ENCODE results near the gene KIF26B. TPM values are rescaled to one million over a fixed set of nuclear protein-coding genes. Genes with fewer than 3 reads are reported as not detected.
"Not testable (repeated sequence)": the region's sequence is repeated elsewhere in the genome, so short reads cannot be mapped to it uniquely, and the experiment has no call there.

KIF26B gene
- total RNA-seq, 4 donors from 2014 or later: 3.6 to 7.0 (median 5.2) TPM

DNA sequence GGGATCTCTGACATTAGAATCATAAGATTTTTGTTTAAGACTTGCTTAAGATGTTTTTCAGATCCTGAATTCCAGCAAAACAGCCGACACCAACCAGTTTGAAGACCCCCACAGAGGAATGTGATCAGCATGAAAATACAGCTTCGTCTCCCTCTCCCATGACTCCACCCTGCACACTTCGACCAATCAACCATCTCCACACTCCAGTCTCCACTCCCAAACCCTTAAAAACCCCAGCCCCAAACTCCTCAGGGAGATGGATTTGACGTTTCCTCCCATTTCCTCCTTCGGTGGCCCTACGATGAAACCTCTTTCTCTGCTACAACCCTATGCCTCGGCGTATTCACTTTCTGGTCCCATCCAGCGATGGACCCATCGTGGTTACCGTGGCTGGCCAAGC, 30.1 kb upstream of the KIF26B start:
- H3K4me1 ChIP-seq: no peaks in the 10 kb centered on the region
- H3K36me3 ChIP-seq: no peaks in the 10 kb centered on the region
- TF ChIP-seq, protein P1, sequence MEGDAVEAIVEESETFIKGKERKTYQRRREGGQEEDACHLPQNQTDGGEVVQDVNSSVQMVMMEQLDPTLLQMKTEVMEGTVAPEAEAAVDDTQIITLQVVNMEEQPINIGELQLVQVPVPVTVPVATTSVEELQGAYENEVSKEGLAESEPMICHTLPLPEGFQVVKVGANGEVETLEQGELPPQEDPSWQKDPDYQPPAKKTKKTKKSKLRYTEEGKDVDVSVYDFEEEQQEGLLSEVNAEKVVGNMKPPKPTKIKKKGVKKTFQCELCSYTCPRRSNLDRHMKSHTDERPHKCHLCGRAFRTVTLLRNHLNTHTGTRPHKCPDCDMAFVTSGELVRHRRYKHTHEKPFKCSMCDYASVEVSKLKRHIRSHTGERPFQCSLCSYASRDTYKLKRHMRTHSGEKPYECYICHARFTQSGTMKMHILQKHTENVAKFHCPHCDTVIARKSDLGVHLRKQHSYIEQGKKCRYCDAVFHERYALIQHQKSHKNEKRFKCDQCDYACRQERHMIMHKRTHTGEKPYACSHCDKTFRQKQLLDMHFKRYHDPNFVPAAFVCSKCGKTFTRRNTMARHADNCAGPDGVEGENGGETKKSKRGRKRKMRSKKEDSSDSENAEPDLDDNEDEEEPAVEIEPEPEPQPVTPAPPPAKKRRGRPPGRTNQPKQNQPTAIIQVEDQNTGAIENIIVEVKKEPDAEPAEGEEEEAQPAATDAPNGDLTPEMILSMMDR (IDR thresholded peaks at IDR 0.05): no peak
- TF ChIP-seq POLR2AphosphoS5 (IDR thresholded peaks at IDR 0.05): no peak
- no peak for TF ChIP-seq POLR2A (IDR thresholded peaks at IDR 0.05)
- no peak for TF ChIP-seq EP300 (IDR thresholded peaks at IDR 0.05)
- H3K4me3 ChIP-seq: no peak overlapping the region
- DNase-seq (ENCODE audit: low spot score in 2 of 2): no peak
- H3K27me3 ChIP-seq: peaks cover 6% of the 10 kb centered on the region
- WGBS: 92% methylated on average over 11 of the region's 11 CpGs
- H3K9me3 ChIP-seq: no peaks in the 10 kb centered on the region
- H3K27ac ChIP-seq: no peak overlapping the region

DNA sequence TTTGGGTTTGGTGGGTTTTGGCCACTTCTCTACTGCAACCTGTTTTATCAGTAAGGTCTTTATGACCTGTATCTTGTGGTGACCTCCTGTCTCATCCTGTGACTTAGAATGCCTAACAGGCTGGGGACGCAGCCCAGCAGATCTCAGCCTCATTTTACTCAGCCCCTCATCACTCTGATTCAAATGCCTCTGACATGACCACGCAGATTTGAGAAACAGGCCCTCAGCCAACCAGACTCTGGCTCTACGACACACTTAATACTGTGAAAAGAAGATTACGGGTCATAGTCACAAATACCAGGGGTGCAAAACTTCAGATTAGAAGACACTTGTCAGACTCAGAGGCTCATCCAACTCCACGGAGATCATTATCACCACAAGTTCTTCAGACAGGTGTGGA, 28.3 kb upstream of the KIF26B start:
- H3K4me3 ChIP-seq: no peak overlapping the region
- DNase-seq (ENCODE audit: low spot score in 2 of 2): no peak
- H3K27me3 ChIP-seq: peaks cover 18% of the 10 kb centered on the region
- no peaks in the 10 kb centered on the region for H3K9me3 ChIP-seq
- H3K4me1 ChIP-seq: no peaks in the 10 kb centered on the region
- no peak overlapping the region for H3K27ac ChIP-seq
- WGBS: 67% methylated on average over 5 of the region's 5 CpGs
- H3K36me3 ChIP-seq: no peaks in the 10 kb centered on the region
- TF ChIP-seq, protein P1 (IDR thresholded peaks at IDR 0.05): no peak
- TF ChIP-seq EP300 (IDR thresholded peaks at IDR 0.05): no peak
- TF ChIP-seq POLR2AphosphoS5 (IDR thresholded peaks at IDR 0.05): no peak
- no peak for TF ChIP-seq POLR2A (IDR thresholded peaks at IDR 0.05)

GRCh38 chr1:245128381-245129101, 26.2 kb upstream of the KIF26B start:
- WGBS: 80% methylated on average over 20 of the region's 20 CpGs
- Histone ChIP-seq H3K27ac (no peak overlapping the region), H3K4me3 (no peak overlapping the region), H3K4me1 (no peaks in the 10 kb centered on the region), H3K36me3 (no peaks in the 10 kb centered on the region), H3K27me3 (peaks cover 23% of the 10 kb centered on the region), H3K9me3 (no peaks in the 10 kb centered on the region)
- TF ChIP-seq POLR2A (IDR thresholded peaks at IDR 0.05): no peak
- TF ChIP-seq, protein P1 (IDR thresholded peaks at IDR 0.05): no peak
- no peak for TF ChIP-seq POLR2AphosphoS5 (IDR thresholded peaks at IDR 0.05)
- TF ChIP-seq EP300 (IDR thresholded peaks at IDR 0.05): no peak
- DNase-seq (ENCODE audit: low spot score in 2 of 2): peak; percentile 43 to 56

- DNase-seq (ENCODE audit: low spot score in 2 of 2): peak; percentile 5 to 41
- TF ChIP-seq, protein P1 (IDR thresholded peaks at IDR 0.05): no peak
- TF ChIP-seq POLR2A (IDR thresholded peaks at IDR 0.05) (no peak), POLR2AphosphoS5 (IDR thresholded peaks at IDR 0.05) (no peak), EP300 (IDR thresholded peaks at IDR 0.05) (no peak)
- 51% methylated on average over 19 of the region's 19 CpGs for WGBS
- no peak overlapping the region for H3K4me3 ChIP-seq
- no peaks in the 10 kb centered on the region for H3K9me3 ChIP-seq
- H3K4me1 ChIP-seq: no peaks in the 10 kb centered on the region
- peaks cover 23% of the 10 kb centered on the region for H3K27me3 ChIP-seq
- H3K27ac ChIP-seq: no peak overlapping the region
- H3K36me3 ChIP-seq: no peaks in the 10 kb centered on the region
These were observed 25.2 kb upstream of the KIF26B start for GRCh38 chr1:245129319-245130240.

GRCh38 chr1:245130281-245131025, 24.3 kb upstream of the KIF26B start:
- not testable (repeated sequence) for H3K36me3 ChIP-seq; H3K4me1 ChIP-seq; DNase-seq (ENCODE audit: low spot score in 2 of 2); H3K9me3 ChIP-seq; H3K4me3 ChIP-seq; H3K27ac ChIP-seq
- WGBS: 64% methylated on average over 13 of the region's 16 CpGs
- peaks cover 23% of the 10 kb centered on the region for H3K27me3 ChIP-seq

Data from suprapubic skin (tissue), 4 donors.